Measurements from ENCODE around the gene UACA. TPM values are rescaled to one million over a fixed set of nuclear protein-coding genes. Genes with fewer than 3 reads are reported as not detected.

UACA gene
- total and polyA plus RNA-seq, 9 donors = 28.6 to 62.0 (median 51.8) TPM

- Histone ChIP-seq H3K27ac (no peak overlapping the region), H3K9me3 (no peaks in the 10 kb centered on the region), H3K27me3 (no peaks in the 10 kb centered on the region), H3K36me3 (no peaks in the 10 kb centered on the region), H3K4me1 (ENCODE audit: insufficient read depth) (no peaks in the 10 kb centered on the region), H3K4me3 (no peak overlapping the region)
- 73 to 85% (median 74%) methylated on average over 2 of the region's 2 CpGs for WGBS, 3 donors
- intact Hi-C loops (cut with DNase I) = no loop called here
- DNase-seq = no peak
- TF ChIP-seq CTCF (IDR thresholded peaks at IDR 0.05) (no peak), EP300 (IDR thresholded peaks at IDR 0.05) (no peak), POLR2A (IDR thresholded peaks at IDR 0.05) (no peak)
These were observed 28.8 kb upstream of the UACA start for GRCh38 chr15:70792171-70792573.

- Histone ChIP-seq H3K27ac (no peak overlapping the region), H3K4me1 (ENCODE audit: insufficient read depth) (no peaks in the 10 kb centered on the region), H3K9me3 (no peaks in the 10 kb centered on the region), H3K36me3 (no peaks in the 10 kb centered on the region), H3K27me3 (no peaks in the 10 kb centered on the region), H3K4me3 (no peak overlapping the region)
- DNase-seq = no peak
- TF ChIP-seq POLR2A (IDR thresholded peaks at IDR 0.05) (no peak), CTCF (IDR thresholded peaks at IDR 0.05) (no peak), EP300 (IDR thresholded peaks at IDR 0.05) (no peak)
- intact Hi-C loops (cut with DNase I) = no loop called here
- 84 to 89% (median 86%) methylated on average over 5 of the region's 5 CpGs for WGBS, 3 donors
These were observed 27.9 kb upstream of the UACA start for GRCh38 chr15:70791259-70791658.

- Histone ChIP-seq H3K4me1 (ENCODE audit: insufficient read depth) (no peaks in the 10 kb centered on the region), H3K4me3 (no peak overlapping the region), H3K27me3 (no peaks in the 10 kb centered on the region), H3K9me3 (no peaks in the 10 kb centered on the region), H3K27ac (no peak overlapping the region), H3K36me3 (no peaks in the 10 kb centered on the region)
- TF ChIP-seq POLR2A (IDR thresholded peaks at IDR 0.05) = no peak
- no peak for TF ChIP-seq EP300 (IDR thresholded peaks at IDR 0.05)
- TF ChIP-seq CTCF (IDR thresholded peaks at IDR 0.05) = no peak
- intact Hi-C loops (cut with DNase I) = no loop called here
- no peak for DNase-seq
- 15 to 30% (median 18%) methylated on average over 4 of the region's 4 CpGs for WGBS, 3 donors
These were observed 25.9 kb upstream of the UACA start for GRCh38 chr15:70789213-70789612.

- no peaks in the 10 kb centered on the region for H3K27me3 ChIP-seq
- no peaks in the 10 kb centered on the region for H3K4me1 ChIP-seq (ENCODE audit: insufficient read depth)
- whole genome bisulfite sequencing, 3 donors = 79 to 83% (median 83%) methylated on average over 6 of the region's 6 CpGs
- H3K36me3 ChIP-seq = no peaks in the 10 kb centered on the region
- H3K4me3 ChIP-seq = no peak overlapping the region
- no peak for DNase-seq
- H3K9me3 ChIP-seq = no peaks in the 10 kb centered on the region
- intact Hi-C loops (cut with DNase I) = no loop called here
- TF ChIP-seq EP300 (IDR thresholded peaks at IDR 0.05) (no peak), CTCF (IDR thresholded peaks at IDR 0.05) (no peak), POLR2A (IDR thresholded peaks at IDR 0.05) (no peak)
- H3K27ac ChIP-seq = no peak overlapping the region
These were observed 25.0 kb upstream of the UACA start for GRCh38 chr15:70788114-70789049.

Data from ovary (tissue), 9 donors.